ENCODE data around the gene ISCU. TPM values are rescaled to one million over a fixed set of nuclear protein-coding genes. Genes with fewer than 3 reads are reported as not detected.
"Not testable (repeated sequence)": the region's sequence is repeated elsewhere in the genome, so short reads cannot be mapped to it uniquely, and the experiment has no call there.

The ISCU gene
- total RNA-seq, 2 donors from 2014 or later = 93.3 to 98.7 TPM

- Mint-ChIP-seq H3K36me3 (ENCODE audit: low read depth) (peaks cover 42% of the 10 kb centered on the region), H3K4me3 (peak overlapping the region; percentile 21), H3K27me3 (no peaks in the 10 kb centered on the region), H3K27ac (peak overlapping the region; percentile 77), H3K9me3 (no peaks in the 10 kb centered on the region), H3K4me1 (peaks cover 61% of the 10 kb centered on the region)
- ATAC-seq (replicated peaks) = no peak
Measured at GRCh38 chr12:108571609-108572165, 9.3 kb downstream of the ISCU start.

GRCh38 chr12:108572166-108572790, 9.9 kb downstream of the ISCU start:
- H3K9me3 Mint-ChIP-seq = no peaks in the 10 kb centered on the region
- peak overlapping the region; percentile 77 for H3K27ac Mint-ChIP-seq
- H3K27me3 Mint-ChIP-seq = no peaks in the 10 kb centered on the region
- H3K4me3 Mint-ChIP-seq = peak overlapping the region; percentile 55
- peak; percentile 40 for ATAC-seq (replicated peaks)
- H3K4me1 Mint-ChIP-seq = peaks cover 57% of the 10 kb centered on the region
- peaks cover 36% of the 10 kb centered on the region for H3K36me3 Mint-ChIP-seq (ENCODE audit: low read depth)

GRCh38 chr12:108573317-108573716, 10.9 kb downstream of the ISCU start:
- Mint-ChIP-seq H3K9me3 (no peaks in the 10 kb centered on the region), H3K4me3 (peak overlapping the region; percentile 55), H3K4me1 (peaks cover 48% of the 10 kb centered on the region), H3K27me3 (no peaks in the 10 kb centered on the region), H3K36me3 (ENCODE audit: low read depth) (peaks cover 26% of the 10 kb centered on the region), H3K27ac (peak overlapping the region; percentile 78)
- peak; percentile 59 for ATAC-seq (replicated peaks)

- H3K4me1 Mint-ChIP-seq = peaks cover 46% of the 10 kb centered on the region
- not testable (repeated sequence) for H3K9me3 Mint-ChIP-seq; H3K27ac Mint-ChIP-seq; ATAC-seq (replicated peaks); H3K27me3 Mint-ChIP-seq; H3K4me3 Mint-ChIP-seq
- H3K36me3 Mint-ChIP-seq (ENCODE audit: low read depth) = peaks cover 16% of the 10 kb centered on the region
Measured at GRCh38 chr12:108574276-108574675, 11.9 kb downstream of the ISCU start.

GRCh38 chr12:108575199-108575912, 13.0 kb downstream of the ISCU start:
- Mint-ChIP-seq H3K4me3 (peak overlapping the region; percentile 34), H3K27me3 (no peaks in the 10 kb centered on the region), H3K36me3 (ENCODE audit: low read depth) (peaks cover 5% of the 10 kb centered on the region), H3K27ac (peak overlapping the region; percentile 25), H3K4me1 (peaks cover 44% of the 10 kb centered on the region), H3K9me3 (peaks cover 4% of the 10 kb centered on the region)
- ATAC-seq (replicated peaks) = no peak

GRCh38 chr12:108576660-108577234, 14.4 kb downstream of the ISCU start:
- Mint-ChIP-seq H3K9me3 (peaks cover 4% of the 10 kb centered on the region), H3K27ac (no peak overlapping the region), H3K36me3 (ENCODE audit: low read depth) (no peaks in the 10 kb centered on the region), H3K27me3 (no peaks in the 10 kb centered on the region), H3K4me1 (peaks cover 42% of the 10 kb centered on the region), H3K4me3 (no peak overlapping the region)
- no peak for ATAC-seq (replicated peaks)

GRCh38 chr12:108577458-108577857, 15.1 kb downstream of the ISCU start:
- no peak overlapping the region for H3K4me3 Mint-ChIP-seq
- no peak overlapping the region for H3K27ac Mint-ChIP-seq
- ATAC-seq (replicated peaks) = no peak
- H3K36me3 Mint-ChIP-seq (ENCODE audit: low read depth) = no peaks in the 10 kb centered on the region
- H3K4me1 Mint-ChIP-seq = peaks cover 36% of the 10 kb centered on the region
- H3K27me3 Mint-ChIP-seq = no peaks in the 10 kb centered on the region
- H3K9me3 Mint-ChIP-seq = peaks cover 4% of the 10 kb centered on the region

- Mint-ChIP-seq H3K27ac (no peak overlapping the region), H3K36me3 (ENCODE audit: low read depth) (no peaks in the 10 kb centered on the region), H3K4me3 (no peak overlapping the region), H3K27me3 (no peaks in the 10 kb centered on the region), H3K9me3 (peaks cover 4% of the 10 kb centered on the region), H3K4me1 (peaks cover 28% of the 10 kb centered on the region)
- ATAC-seq (replicated peaks) = no peak
Measured at GRCh38 chr12:108578264-108578663, 15.9 kb downstream of the ISCU start.

- peaks cover 24% of the 10 kb centered on the region for H3K4me1 Mint-ChIP-seq
- H3K27ac Mint-ChIP-seq = peak overlapping the region; percentile 51
- ATAC-seq (replicated peaks) = no peak
- H3K27me3 Mint-ChIP-seq = no peaks in the 10 kb centered on the region
- H3K4me3 Mint-ChIP-seq = no peak overlapping the region
- peaks cover 4% of the 10 kb centered on the region for H3K9me3 Mint-ChIP-seq
- H3K36me3 Mint-ChIP-seq (ENCODE audit: low read depth) = no peaks in the 10 kb centered on the region
Measured at GRCh38 chr12:108578813-108579212, 16.4 kb downstream of the ISCU start.

GRCh38 chr12:108580531-108580930, 18.1 kb downstream of the ISCU start:
- no peak for ATAC-seq (replicated peaks)
- Mint-ChIP-seq H3K27ac (no peak overlapping the region), H3K36me3 (ENCODE audit: low read depth) (no peaks in the 10 kb centered on the region), H3K27me3 (no peaks in the 10 kb centered on the region), H3K9me3 (peaks cover 4% of the 10 kb centered on the region), H3K4me3 (no peak overlapping the region), H3K4me1 (peaks cover 15% of the 10 kb centered on the region)

DNA sequence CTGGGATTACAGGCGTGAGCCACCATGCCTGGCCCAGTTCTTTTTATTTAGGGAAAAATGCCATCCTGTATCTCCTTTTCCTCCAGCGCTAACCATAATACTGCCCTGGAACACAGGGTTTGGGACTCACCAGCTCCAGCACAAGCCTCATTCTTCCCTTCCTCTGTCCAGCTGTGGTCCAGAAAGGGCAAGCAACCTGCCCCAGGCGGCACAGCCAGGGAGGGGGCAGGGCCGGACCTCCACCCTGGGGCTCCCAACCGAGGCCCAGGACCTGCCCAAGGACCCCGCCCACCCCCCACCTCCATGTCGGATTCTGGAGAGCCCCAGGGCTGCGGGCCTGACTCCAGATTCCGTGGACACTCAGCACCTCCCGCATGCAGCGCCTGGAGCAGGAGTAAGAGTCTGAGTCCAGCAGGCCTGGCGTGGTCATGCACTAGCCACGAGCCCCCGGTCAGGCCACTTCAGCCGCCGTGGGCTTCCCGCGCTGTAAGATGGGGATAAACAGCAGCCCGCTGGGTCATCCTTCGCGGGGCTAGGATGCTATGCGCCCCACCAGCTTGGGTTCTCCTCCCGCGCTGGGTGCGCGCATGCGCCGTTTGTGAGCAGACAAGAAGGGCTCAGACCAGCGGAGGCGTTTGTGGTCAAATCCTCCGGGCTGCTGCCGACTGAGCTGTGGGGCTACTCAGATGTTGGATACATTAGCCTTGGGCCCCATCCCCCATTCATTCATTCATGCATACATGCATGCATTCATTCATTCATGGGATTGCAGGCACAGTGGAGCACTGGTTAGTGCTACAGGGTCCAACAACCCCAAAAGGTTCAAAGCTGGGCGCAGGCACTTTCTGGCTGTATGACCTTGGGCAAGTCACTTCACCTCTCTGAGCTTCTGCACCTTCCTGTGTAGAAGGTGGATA, 19.2 kb downstream of the ISCU start:
- Mint-ChIP-seq H3K4me3 (no peak overlapping the region), H3K27ac (no peak overlapping the region), H3K4me1 (peaks cover 8% of the 10 kb centered on the region), H3K9me3 (peaks cover 4% of the 10 kb centered on the region), H3K27me3 (no peaks in the 10 kb centered on the region), H3K36me3 (ENCODE audit: low read depth) (no peaks in the 10 kb centered on the region)
- no peak for ATAC-seq (replicated peaks)

DNA sequence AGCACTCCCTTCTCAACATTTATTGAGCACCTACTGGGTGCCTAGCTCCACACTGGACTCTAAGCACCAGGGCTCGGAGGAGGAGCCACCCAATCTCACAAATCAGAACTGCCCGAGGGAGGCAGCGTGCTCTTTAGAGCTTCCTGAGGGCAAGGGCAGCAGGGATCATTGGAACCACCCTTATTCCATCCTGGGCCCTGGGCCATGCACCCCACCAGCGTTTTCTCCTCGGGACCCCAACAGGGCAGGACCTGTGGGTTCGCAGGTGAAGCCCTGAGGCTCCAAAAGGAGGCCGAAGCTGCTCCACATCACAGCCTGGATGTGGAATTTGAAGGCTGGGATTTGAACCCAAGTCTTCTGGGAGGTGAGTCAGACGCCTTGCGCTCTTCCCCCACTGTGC, 20.1 kb downstream of the ISCU start:
- H3K36me3 Mint-ChIP-seq (ENCODE audit: low read depth) = no peaks in the 10 kb centered on the region
- H3K27ac Mint-ChIP-seq = no peak overlapping the region
- H3K27me3 Mint-ChIP-seq = no peaks in the 10 kb centered on the region
- H3K4me1 Mint-ChIP-seq = peaks cover 8% of the 10 kb centered on the region
- H3K9me3 Mint-ChIP-seq = peaks cover 4% of the 10 kb centered on the region
- H3K4me3 Mint-ChIP-seq = no peak overlapping the region
- no peak for ATAC-seq (replicated peaks)

- Mint-ChIP-seq H3K27ac (no peak overlapping the region), H3K27me3 (no peaks in the 10 kb centered on the region), H3K4me1 (peaks cover 8% of the 10 kb centered on the region), H3K9me3 (peaks cover 4% of the 10 kb centered on the region), H3K4me3 (no peak overlapping the region), H3K36me3 (ENCODE audit: low read depth) (no peaks in the 10 kb centered on the region)
- no peak for ATAC-seq (replicated peaks)
Measured at GRCh38 chr12:108582978-108583770, 20.8 kb downstream of the ISCU start.
